Activated CD8-positive, alpha-beta T cell treated with anti-CD3 and anti-CD28 coated beads for 36 hours (primary cell): Measurements from ENCODE around the gene CARD6. TPM values are rescaled to one million over a fixed set of nuclear protein-coding genes. Genes with fewer than 3 reads are reported as not detected.

Experiments used
- ATAC-seq: fragments of 200-7000 bp; cut with Tn5 transposase; one replicate; pipeline ENCODE4 v1.10.0; 2021; ENCODE audit warnings: mild to moderate bottlenecking, moderate library complexity
- CTCF ChIA-PET: fragments of 350-600 bp; sonication (Branson Sonifier 250); formaldehyde crosslinking; loops from one replicate; lab custom pipeline; 2021; ENCODE audit warnings: antibody characterized with exemption; lab: Charles Lee
- POLR2A ChIA-PET: fragments of 350-600 bp; sonication (Branson Sonifier 250); formaldehyde crosslinking; loops from one replicate; lab custom pipeline; 2021; ENCODE audit warnings: antibody characterized with exemption; lab: Charles Lee
- DNase-seq: peaks from one replicate; pipeline ENCODE4 v3.0.0-alpha.2; 2020
- H3K27ac Mint-ChIP-seq: one replicate; pipeline ENCODE4 v1.8.0; 2021; ENCODE audit warnings: mild to moderate bottlenecking, mixed read lengths
- H3K27me3 Mint-ChIP-seq: one replicate; pipeline ENCODE4 v1.8.0; 2021; ENCODE audit warnings: mixed read lengths
- H3K36me3 Mint-ChIP-seq: one replicate; pipeline ENCODE4 v1.8.0; 2021; ENCODE audit warnings: low read depth, mixed read lengths
- H3K4me1 Mint-ChIP-seq: one replicate; pipeline ENCODE4 v1.8.0; 2021; ENCODE audit warnings: low read depth, mixed read lengths
- H3K4me3 Mint-ChIP-seq: one replicate; pipeline ENCODE4 v1.8.0; 2021; ENCODE audit warnings: mild to moderate bottlenecking, moderate library complexity, mixed read lengths
- H3K9me3 Mint-ChIP-seq: one replicate; pipeline ENCODE4 v1.8.0; 2021; ENCODE audit warnings: mixed read lengths
- CTCF ChIP-seq: fragments of 200-600 bp; IDR thresholded peaks from one replicate; pipeline ENCODE4 v1.8.0; 2022; ENCODE audit warnings: antibody characterized with exemption, mild to moderate bottlenecking
- intact Hi-C: fragments of 100-400 bp; cut with micrococcal nuclease; formaldehyde crosslinking; loops from one replicate; pipeline ENCODE4 v1.10.0; 2022
- total RNA-seq, 2 experiments: library from RNA; stranded (reverse); gene quantifications; one replicate each; pipeline ENCODE4 v1.2.3, GENCODE V29; 2021

The CARD6 gene
- total RNA-seq, 2 experiments from 2014 or later = 1.2 to 1.4 TPM

DNA sequence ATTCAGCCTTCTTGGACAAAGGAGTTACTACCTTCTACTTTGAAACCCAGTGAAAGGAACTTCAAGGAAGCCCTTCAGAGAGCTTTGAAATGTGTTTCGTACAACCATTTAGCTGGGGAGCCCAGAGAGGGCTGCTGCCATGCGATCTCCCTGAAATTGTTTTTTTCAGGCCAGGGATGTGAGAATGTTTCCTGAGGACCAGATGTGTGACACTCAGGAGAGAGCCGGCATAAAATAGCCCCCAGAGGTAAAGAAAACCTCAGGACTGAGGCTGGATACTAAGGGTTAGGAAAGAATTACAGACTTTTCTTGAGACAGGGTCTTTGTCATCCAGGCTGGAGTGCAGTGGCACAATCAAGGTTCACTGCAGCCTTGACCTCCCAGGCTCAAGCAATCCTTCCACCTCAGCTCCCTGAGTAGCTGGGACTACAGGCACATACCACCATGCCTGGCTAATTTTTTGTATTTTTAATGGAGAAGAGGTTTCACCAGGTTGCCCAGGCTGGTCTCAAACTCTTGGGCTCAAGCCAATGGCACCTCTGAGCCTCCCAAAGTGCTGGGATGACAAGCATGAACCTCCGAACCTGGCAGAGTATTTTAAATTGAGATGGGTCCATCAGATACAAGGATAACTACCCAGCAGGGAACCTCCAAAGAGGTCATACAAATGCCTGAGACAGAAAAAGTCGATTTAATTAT lies 14.5 kb upstream of the CARD6 start:
- ChIA-PET CTCF (no interaction called here), POLR2A (interaction anchor here (0.9 to 2.8 kb wide), 7 partner anchors 8 to 66 kb away, joined by 3 to 14 read pairs (median 8); partner anchors contain the start of gene RPL37)
- DNase-seq = no peak
- H3K4me3 Mint-ChIP-seq = no peak overlapping the region
- peaks cover 58% of the 10 kb centered on the region for H3K36me3 Mint-ChIP-seq
- TF ChIP-seq CTCF = no peak
- ATAC-seq = no peak
- H3K9me3 Mint-ChIP-seq = no peaks in the 10 kb centered on the region
- H3K27me3 Mint-ChIP-seq = no peaks in the 10 kb centered on the region
- H3K4me1 Mint-ChIP-seq = peaks cover 33% of the 10 kb centered on the region
- intact Hi-C loops = no loop called here
- H3K27ac Mint-ChIP-seq = no peak overlapping the region

GRCh38 chr5:40827188-40827977 lies 13.8 kb upstream of the CARD6 start:
- peak overlapping the region; percentile 80 for H3K27ac Mint-ChIP-seq
- H3K4me1 Mint-ChIP-seq = peaks cover 40% of the 10 kb centered on the region
- no peak for TF ChIP-seq CTCF
- no peak for DNase-seq
- no peak overlapping the region for H3K4me3 Mint-ChIP-seq
- H3K36me3 Mint-ChIP-seq = peaks cover 66% of the 10 kb centered on the region
- ChIA-PET CTCF (no interaction called here), POLR2A (interaction anchor here (0.9 to 2.8 kb wide), 5 partner anchors 13 to 67 kb away, joined by 3 to 14 read pairs (median 8); no protein-coding TSS in a partner anchor)
- H3K27me3 Mint-ChIP-seq = no peaks in the 10 kb centered on the region
- intact Hi-C loops = no loop called here
- ATAC-seq = no peak
- H3K9me3 Mint-ChIP-seq = no peaks in the 10 kb centered on the region

- TF ChIP-seq CTCF = no peak
- ChIA-PET POLR2A (interaction anchor here (1.3 to 2.8 kb wide), 4 partner anchors 16 to 147 kb away, joined by 3 to 14 read pairs (median 4); no protein-coding TSS in a partner anchor), CTCF (no interaction called here)
- H3K27ac Mint-ChIP-seq = peak overlapping the region; percentile 80
- ATAC-seq (no peak), DNase-seq (no peak)
- peaks cover 48% of the 10 kb centered on the region for H3K4me1 Mint-ChIP-seq
- no peaks in the 10 kb centered on the region for H3K9me3 Mint-ChIP-seq
- peaks cover 71% of the 10 kb centered on the region for H3K36me3 Mint-ChIP-seq
- H3K4me3 Mint-ChIP-seq = peak overlapping the region; percentile 1
- no peaks in the 10 kb centered on the region for H3K27me3 Mint-ChIP-seq
- intact Hi-C loops = no loop called here
Measured at GRCh38 chr5:40828021-40828631, 13.0 kb upstream of the CARD6 start.

DNA sequence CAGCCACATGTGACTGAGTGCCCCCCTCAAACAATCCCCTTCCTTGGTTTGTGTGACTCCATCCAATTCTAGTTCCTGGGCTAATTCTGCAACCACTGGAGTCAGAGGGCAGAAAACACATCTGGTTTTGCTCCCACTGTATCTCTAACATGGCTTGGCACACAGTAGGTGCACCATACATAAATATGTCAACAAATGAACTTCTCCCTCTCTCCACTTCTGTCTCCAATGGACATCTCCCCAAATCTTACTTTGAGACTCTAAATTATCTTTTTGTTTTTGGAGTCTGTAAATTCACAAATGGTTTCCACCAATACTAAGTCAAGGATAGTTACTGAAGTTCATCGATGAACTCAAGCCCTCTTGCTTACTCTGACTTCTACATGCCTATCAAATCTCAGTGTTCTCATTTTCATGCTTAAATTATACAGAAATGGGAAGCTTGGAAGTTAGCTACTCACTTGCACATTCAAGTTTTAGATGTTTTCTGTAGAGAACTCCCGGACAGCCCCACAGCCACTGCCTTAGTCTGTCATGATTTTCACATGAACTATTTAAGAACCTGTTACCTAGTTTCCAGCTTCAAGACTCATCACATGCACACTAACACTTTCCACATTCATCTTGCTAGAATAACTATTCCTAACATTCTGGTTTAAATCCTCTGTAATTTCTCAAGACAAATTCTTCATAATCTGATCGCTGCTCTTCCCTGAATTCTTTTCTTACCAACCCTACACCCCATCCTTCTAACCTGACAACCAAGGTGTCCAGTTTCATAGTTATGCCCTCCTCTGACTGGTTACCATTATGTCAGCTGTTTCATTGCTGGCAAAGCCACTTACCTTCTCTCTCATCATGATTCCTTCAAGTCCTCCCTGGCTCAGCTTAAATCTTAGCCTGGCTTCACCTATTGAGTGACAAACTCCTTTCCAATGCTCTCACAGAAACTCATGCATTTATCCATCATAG lies 12.2 kb upstream of the CARD6 start:
- intact Hi-C loops = no loop called here

More for the DNA sequence above, 12.2 kb upstream of the CARD6 start:
- Mint-ChIP-seq H3K4me1 (peaks cover 48% of the 10 kb centered on the region), H3K9me3 (no peaks in the 10 kb centered on the region), H3K4me3 (peak overlapping the region; percentile 32), H3K36me3 (peaks cover 80% of the 10 kb centered on the region), H3K27me3 (no peaks in the 10 kb centered on the region), H3K27ac (peak overlapping the region; percentile 80)
- ATAC-seq (no peak), DNase-seq (no peak)
- TF ChIP-seq CTCF = no peak
- CTCF ChIA-PET = interaction anchor here (0.8 kb wide), 1 partner anchor 55 kb away, joined by 3 read pairs; no protein-coding TSS in a partner anchor
- POLR2A ChIA-PET = interaction anchor here (0.6 to 2.1 kb wide), 15 partner anchors 12 to 1634 kb away, joined by 3 to 9 read pairs (median 4); partner anchors contain the start of gene CARD6
